ENCODE data around the gene ABT1.
A peak's percentile ranks its signal among the peaks of the same experiment; 100 is the strongest.

ABT1 gene

DNA sequence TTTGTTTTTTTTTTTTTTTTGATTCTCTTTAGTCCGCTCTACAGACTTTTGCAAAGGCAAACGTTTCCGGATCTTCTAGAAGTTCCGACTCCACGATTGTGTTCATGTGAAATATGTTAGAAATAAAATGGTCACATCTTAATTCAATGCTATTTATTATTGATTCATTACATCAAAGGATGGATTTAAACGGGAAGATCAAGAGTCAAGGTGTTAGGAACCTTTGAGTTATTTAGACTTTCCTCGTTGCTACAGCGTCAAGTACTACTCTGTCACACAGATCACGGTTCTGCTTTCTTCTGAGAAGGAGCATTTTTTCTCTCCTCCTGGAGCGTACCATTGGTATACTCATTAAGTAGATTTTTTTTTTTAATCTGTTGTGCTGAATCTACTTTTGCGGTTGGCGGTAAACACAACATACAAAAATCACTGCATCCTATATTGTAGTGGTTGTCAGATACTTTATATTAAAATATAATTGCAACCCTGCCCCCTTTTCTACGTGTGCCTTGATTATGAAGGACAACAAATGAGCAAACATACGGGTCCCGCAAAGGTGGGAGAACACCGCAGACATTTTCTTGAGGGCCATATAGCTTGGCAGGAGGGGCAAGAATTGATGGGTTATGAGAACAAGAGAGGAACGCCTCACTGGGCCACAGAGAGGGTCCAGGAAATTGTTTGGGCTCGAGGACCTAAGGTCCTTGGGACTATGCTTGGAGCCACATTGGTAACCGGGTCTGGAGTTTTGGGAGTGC lies 41.1 kb upstream of the ABT1 start:
- Histone ChIP-seq H3K4me3 (ENCODE audit: insufficient read depth, low read depth, low read length) (peak overlapping the region; percentile 80), H3K9me3 (ENCODE audit: control insufficient read depth, low read length) (no peaks in the 10 kb centered on the region), H3K27ac (ENCODE audit: insufficient read depth, low read depth, low read length, poor library complexity, severe bottlenecking) (no peak overlapping the region), H3K27me3 (ENCODE audit: control insufficient read depth, insufficient read depth, low read length, poor library complexity, severe bottlenecking) (no peaks in the 10 kb centered on the region), H3K4me1 (ENCODE audit: control insufficient read depth, insufficient read depth, low read length) (no peaks in the 10 kb centered on the region), H3K36me3 (ENCODE audit: control insufficient read depth, insufficient read depth, low read length) (no peaks in the 10 kb centered on the region)
- 1 to 2% methylated on average over 13 to 14 of the region's 19 CpGs for WGBS, 2 experiments

DNA sequence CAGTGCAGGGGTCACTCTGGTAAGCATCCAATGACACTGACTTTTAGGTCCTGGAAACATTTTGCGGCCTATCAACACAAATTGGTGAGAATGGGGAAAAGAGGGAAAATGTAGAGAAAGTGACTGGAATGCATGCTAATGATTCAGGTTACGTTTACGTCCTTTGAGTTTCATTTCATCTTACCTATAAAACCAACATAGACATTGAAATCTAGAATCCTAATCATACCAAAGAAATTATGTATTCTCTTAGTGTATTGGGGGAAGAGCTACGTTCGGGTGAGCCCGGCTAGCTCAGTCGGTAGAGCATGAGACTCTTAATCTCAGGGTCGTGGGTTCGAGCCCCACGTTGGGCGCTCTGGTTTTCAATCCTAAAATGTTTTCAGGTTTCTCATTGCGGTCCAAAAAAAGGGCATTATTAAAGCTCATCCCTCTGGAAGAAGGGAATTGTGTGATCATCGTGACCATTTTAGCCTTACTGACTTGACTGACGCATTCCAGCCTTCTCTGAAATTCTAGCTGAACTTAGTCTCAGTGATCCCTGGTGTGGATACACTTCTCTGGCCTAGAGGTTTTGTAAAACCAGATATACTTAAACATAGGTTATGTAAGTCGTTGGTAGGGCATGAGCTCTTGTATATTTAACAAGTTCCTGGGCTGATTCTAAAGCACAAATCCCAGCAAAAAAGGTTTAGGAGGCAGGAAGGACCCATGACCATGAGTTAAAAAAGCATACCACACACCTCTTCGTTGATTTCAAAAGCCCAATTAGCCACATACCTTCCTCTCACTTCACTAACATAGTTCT lies 40.3 kb upstream of the ABT1 start:
- Histone ChIP-seq H3K27ac (ENCODE audit: insufficient read depth, low read depth, low read length, poor library complexity, severe bottlenecking) (no peak overlapping the region), H3K4me3 (ENCODE audit: insufficient read depth, low read depth, low read length) (peak overlapping the region; percentile 80), H3K4me1 (ENCODE audit: control insufficient read depth, insufficient read depth, low read length) (no peaks in the 10 kb centered on the region), H3K9me3 (ENCODE audit: control insufficient read depth, low read length) (no peaks in the 10 kb centered on the region), H3K36me3 (ENCODE audit: control insufficient read depth, insufficient read depth, low read length) (no peaks in the 10 kb centered on the region), H3K27me3 (ENCODE audit: control insufficient read depth, insufficient read depth, low read length, poor library complexity, severe bottlenecking) (no peaks in the 10 kb centered on the region)
- WGBS, 2 experiments: 11 to 12% methylated on average over 14 to 16 of the region's 16 CpGs

DNA sequence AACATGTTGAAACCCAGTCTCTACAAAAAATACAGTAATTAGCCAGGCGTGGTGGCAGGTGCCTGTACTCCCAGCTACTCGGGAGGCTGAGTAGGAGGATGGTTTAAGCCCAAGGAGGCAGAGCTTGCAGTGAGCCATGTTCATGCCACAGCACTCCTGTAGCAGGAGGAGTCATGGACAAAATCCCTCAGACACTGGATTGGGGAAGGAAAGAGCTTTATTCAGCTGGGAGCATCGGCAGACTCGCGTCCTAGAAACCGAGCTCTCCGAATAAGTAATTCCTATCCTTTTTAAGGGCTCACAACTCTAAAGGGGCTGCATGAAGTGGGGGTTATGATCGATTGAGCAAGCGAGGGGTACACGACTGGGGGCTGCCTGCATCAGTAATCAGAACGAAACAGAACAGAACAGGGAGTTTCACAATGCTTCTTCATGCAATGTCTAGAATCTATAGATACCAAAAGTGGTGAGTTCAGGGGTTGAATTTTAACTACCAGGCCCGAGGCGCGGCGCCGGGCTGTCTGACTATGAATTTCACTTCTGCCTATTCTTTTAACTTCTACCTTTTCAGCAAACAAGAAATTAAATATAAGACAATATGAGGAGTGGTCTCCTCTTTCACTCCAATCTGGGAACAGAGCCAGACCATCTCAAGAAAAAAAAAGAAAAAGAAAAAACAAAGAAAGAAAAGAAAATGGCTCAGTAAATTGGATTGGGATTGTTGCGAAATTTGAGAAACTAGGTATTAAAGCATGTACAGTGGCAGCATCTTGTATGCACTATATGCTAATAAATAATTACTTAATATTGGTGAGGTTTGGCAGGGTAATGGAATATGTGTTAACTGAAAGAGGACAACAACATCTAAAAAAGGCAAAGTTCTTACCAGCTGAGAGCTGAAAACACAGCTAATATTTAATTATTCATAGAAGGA lies 35.0 kb upstream of the ABT1 start:
- H3K4me1 ChIP-seq (ENCODE audit: control insufficient read depth, insufficient read depth, low read length): no peaks in the 10 kb centered on the region
- H3K36me3 ChIP-seq (ENCODE audit: control insufficient read depth, insufficient read depth, low read length): no peaks in the 10 kb centered on the region
- H3K9me3 ChIP-seq (ENCODE audit: control insufficient read depth, low read length): no peaks in the 10 kb centered on the region
- no peak overlapping the region for H3K27ac ChIP-seq (ENCODE audit: insufficient read depth, low read depth, low read length, poor library complexity, severe bottlenecking)
- 85 to 90% methylated on average over 16 to 17 of the region's 17 CpGs for WGBS, 2 experiments
- no peak overlapping the region for H3K4me3 ChIP-seq (ENCODE audit: insufficient read depth, low read depth, low read length)
- no peaks in the 10 kb centered on the region for H3K27me3 ChIP-seq (ENCODE audit: control insufficient read depth, insufficient read depth, low read length, poor library complexity, severe bottlenecking)

DNA sequence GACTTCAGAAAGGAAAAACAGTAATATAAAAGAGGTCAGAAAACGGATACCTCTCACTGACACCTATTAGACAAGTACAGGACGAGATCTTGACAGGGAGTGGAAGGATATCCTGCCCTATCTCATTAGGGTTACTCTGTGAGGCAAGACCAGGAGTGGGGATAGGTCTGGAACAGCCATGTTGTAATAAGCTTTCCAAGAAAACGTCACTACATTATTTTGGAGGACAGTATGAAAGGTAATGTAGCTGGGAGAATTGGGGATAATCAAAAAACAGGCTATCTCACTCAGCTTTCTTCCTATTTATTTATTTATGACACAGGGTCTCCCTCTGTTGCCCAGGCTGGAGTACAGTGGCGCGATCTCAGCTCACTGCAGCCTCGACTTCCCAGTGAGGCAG lies 33.3 kb upstream of the ABT1 start:
- no peak overlapping the region for H3K4me3 ChIP-seq (ENCODE audit: insufficient read depth, low read depth, low read length)
- 82 to 94% methylated on average over 6 of the region's 6 CpGs for WGBS, 2 experiments
- no peaks in the 10 kb centered on the region for H3K27me3 ChIP-seq (ENCODE audit: control insufficient read depth, insufficient read depth, low read length, poor library complexity, severe bottlenecking)

DNA sequence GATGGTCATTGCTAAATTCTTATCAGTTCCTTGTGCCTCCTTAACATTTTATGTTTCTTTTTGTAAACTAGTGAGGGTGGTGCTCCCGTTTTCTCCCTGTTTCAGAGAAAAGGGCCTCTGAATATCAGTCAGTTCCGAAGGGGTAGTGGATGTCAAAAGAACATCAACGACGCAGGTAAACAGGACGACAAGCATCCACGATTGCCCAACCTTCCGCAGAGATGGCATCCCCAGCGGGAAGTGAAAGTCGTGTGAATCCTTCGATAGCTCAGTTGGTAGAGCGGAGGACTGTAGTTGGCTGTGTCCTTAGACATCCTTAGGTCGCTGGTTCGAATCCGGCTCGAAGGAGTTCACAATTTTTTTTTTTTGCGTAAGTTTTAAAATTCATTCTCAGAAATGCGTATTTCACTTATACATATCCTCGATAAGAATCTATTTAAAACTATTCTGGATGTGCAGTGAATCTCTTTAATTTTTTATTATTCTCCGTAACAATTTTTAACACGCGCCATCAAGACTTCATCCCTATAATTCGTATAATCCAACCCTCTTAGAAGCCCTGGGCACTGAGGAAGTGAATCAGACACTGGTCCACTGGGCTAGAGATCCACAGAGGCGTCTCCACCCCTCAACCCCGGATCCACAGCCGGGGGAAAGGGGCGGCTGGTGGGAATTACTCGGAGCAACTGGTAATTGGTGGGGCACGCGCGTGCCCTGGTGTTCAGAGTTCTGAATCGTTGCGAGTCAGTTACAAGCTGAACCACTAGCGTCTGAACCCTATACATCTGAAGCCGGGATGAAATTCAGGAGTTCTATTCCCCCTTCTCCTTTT lies 27.9 kb upstream of the ABT1 start:
- Histone ChIP-seq H3K4me1 (ENCODE audit: control insufficient read depth, insufficient read depth, low read length) (no peaks in the 10 kb centered on the region), H3K36me3 (ENCODE audit: control insufficient read depth, insufficient read depth, low read length) (no peaks in the 10 kb centered on the region), H3K27me3 (ENCODE audit: control insufficient read depth, insufficient read depth, low read length, poor library complexity, severe bottlenecking) (peaks cover 11% of the 10 kb centered on the region), H3K4me3 (ENCODE audit: insufficient read depth, low read depth, low read length) (peak overlapping the region; percentile 91), H3K9me3 (ENCODE audit: control insufficient read depth, low read length) (no peaks in the 10 kb centered on the region), H3K27ac (ENCODE audit: insufficient read depth, low read depth, low read length, poor library complexity, severe bottlenecking) (no peak overlapping the region)
- WGBS, 2 experiments: 3 to 6% methylated on average over 29 to 31 of the region's 34 CpGs

More for the DNA sequence above, 33.3 kb upstream of the ABT1 start:
- no peak overlapping the region for H3K27ac ChIP-seq (ENCODE audit: insufficient read depth, low read depth, low read length, poor library complexity, severe bottlenecking)
- no peaks in the 10 kb centered on the region for H3K4me1 ChIP-seq (ENCODE audit: control insufficient read depth, insufficient read depth, low read length)
- no peaks in the 10 kb centered on the region for H3K9me3 ChIP-seq (ENCODE audit: control insufficient read depth, low read length)
- H3K36me3 ChIP-seq (ENCODE audit: control insufficient read depth, insufficient read depth, low read length): no peaks in the 10 kb centered on the region

DNA sequence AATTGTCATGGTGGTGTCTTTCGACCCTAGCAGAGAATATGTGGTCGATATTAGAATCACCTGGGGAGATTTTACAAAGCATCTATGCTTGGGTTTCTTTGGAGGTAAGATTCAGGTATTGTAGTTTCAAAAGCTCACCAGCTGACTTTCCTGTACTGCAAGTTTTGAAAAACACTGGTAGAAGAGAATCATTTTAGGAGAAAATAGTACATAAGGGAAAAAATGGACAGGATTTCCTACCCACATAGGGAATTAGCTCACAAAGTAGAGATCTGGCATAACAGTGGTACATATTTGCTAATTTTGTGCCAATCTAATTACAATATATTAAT lies 27.4 kb upstream of the ABT1 start:
- no peak overlapping the region for H3K27ac ChIP-seq (ENCODE audit: insufficient read depth, low read depth, low read length, poor library complexity, severe bottlenecking)
- WGBS, 2 experiments: 9 to 15% methylated on average over 2 of the region's 2 CpGs
- H3K4me3 ChIP-seq (ENCODE audit: insufficient read depth, low read depth, low read length): peak overlapping the region; percentile 91
- H3K27me3 ChIP-seq (ENCODE audit: control insufficient read depth, insufficient read depth, low read length, poor library complexity, severe bottlenecking): peaks cover 11% of the 10 kb centered on the region
- H3K4me1 ChIP-seq (ENCODE audit: control insufficient read depth, insufficient read depth, low read length): no peaks in the 10 kb centered on the region
- no peaks in the 10 kb centered on the region for H3K9me3 ChIP-seq (ENCODE audit: control insufficient read depth, low read length)
- no peaks in the 10 kb centered on the region for H3K36me3 ChIP-seq (ENCODE audit: control insufficient read depth, insufficient read depth, low read length)

DNA sequence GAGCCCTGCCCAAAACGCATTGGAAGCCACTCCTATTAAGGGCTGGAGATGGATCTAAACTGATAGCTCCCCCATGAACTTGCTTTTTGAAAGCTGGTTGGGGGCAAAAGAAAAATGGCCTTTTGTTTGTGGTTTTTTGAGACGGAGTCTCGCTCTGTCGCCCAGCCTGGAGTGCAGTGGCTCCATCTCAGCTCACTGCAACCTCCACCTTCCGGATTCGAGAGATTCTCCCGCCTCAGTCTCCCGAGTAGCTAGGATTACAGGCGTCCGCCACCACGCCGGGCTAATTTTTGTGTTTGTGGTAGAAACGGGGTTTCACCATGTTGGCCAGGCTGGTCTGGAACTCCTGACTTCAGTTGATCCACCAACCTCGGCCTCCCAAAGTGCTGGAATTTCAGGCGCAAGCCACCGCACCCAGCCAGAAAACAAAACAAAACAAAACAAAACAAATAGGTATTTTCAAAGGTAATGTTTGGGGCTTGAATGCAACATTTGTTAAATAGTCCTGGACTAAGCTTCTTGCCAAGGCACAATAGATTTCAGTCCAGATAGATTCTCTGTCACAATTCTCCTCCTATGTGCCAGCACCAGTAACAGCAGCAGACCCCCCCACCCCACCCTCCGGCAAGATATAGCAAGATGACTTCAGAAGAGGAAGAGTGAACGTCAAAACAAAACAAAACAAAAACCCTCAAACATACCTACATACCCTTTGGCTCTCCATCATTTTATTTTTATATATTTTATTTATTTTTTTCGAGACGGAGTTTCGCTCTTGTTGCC lies 26.5 kb upstream of the ABT1 start:
- Histone ChIP-seq H3K27ac (ENCODE audit: insufficient read depth, low read depth, low read length, poor library complexity, severe bottlenecking) (no peak overlapping the region), H3K4me1 (ENCODE audit: control insufficient read depth, insufficient read depth, low read length) (no peaks in the 10 kb centered on the region), H3K9me3 (ENCODE audit: control insufficient read depth, low read length) (no peaks in the 10 kb centered on the region), H3K36me3 (ENCODE audit: control insufficient read depth, insufficient read depth, low read length) (no peaks in the 10 kb centered on the region), H3K4me3 (ENCODE audit: insufficient read depth, low read depth, low read length) (no peak overlapping the region), H3K27me3 (ENCODE audit: control insufficient read depth, insufficient read depth, low read length, poor library complexity, severe bottlenecking) (peaks cover 11% of the 10 kb centered on the region)
- 91 to 94% methylated on average over 20 to 21 of the region's 21 CpGs for WGBS, 2 experiments

DNA sequence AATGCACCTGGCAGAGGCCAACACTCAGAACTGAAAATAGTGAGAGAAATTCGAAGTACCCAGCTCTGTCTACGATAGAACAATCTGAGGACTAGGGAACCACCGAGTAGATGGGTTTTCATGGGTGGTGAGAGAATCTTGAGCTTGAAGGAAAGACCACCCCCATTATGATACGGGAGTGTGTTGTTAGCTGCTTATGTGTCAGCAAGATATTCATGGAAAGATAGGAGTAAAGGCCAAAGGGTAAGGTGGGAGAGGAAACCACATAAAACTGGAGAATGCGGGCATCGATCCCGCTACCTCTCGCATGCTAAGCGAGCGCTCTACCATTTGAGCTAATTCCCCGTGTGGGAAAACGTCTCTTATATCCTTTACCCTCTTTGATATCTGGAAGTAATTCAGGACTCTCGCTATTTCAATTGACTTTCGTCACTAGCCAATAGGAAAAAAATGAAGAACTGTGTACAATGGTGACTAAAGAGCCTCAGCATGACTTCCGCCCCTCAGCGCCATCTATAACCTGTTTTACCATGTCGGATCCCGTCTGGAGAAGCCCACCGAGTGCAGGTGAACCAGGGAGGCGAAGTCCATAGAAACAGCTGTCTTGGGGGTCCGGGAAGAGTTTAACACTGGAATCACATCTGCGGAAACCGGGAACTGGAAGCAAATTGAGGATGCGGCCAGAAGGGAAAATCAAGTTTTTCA lies 25.0 kb upstream of the ABT1 start:
- Histone ChIP-seq H3K4me1 (ENCODE audit: control insufficient read depth, insufficient read depth, low read length) (no peaks in the 10 kb centered on the region), H3K27ac (ENCODE audit: insufficient read depth, low read depth, low read length, poor library complexity, severe bottlenecking) (no peak overlapping the region), H3K9me3 (ENCODE audit: control insufficient read depth, low read length) (no peaks in the 10 kb centered on the region), H3K27me3 (ENCODE audit: control insufficient read depth, insufficient read depth, low read length, poor library complexity, severe bottlenecking) (peaks cover 24% of the 10 kb centered on the region), H3K4me3 (ENCODE audit: insufficient read depth, low read depth, low read length) (peak overlapping the region; percentile 82), H3K36me3 (ENCODE audit: control insufficient read depth, insufficient read depth, low read length) (no peaks in the 10 kb centered on the region)
- WGBS, 2 experiments: 8 to 9% methylated on average over 24 of the region's 24 CpGs
